Measurements from ENCODE around the gene KRTAP10-6.

DNA sequence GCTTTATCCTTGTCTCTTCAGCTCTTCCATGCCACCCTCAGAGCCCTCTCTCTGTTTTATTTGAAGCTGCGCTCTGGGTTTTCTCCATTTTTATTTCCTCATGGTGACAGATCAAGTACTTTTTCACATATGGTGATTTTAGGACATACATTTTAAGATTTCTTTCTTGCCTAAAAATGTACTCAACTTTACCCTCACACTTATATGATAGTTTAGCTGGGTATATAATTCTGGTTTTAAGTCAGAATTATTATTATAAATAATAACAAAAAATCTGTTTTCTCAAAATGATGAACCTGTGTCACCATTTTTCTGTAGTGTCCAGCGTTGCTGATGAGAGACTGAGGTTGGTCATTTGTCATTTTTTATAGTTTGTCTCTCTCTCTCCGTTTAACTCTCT, 11.1 kb downstream of the KRTAP10-6 start:
- TF ChIP-seq ZNF384 (IDR thresholded peaks at IDR 0.05): no peak
- no peak for TF ChIP-seq SUZ12 (IDR thresholded peaks at IDR 0.05)
- no peak for TF ChIP-seq ARNT (IDR thresholded peaks at IDR 0.05)
- TF ChIP-seq ELF4 (IDR thresholded peaks at IDR 0.05): no peak
- TF ChIP-seq CTBP1 (IDR thresholded peaks at IDR 0.05; ENCODE audit: borderline replicate concordance): no peak
- TF ChIP-seq FOXK2 (IDR thresholded peaks at IDR 0.05): no peak
- TF ChIP-seq FOXM1 (IDR thresholded peaks at IDR 0.05; ENCODE audit: borderline replicate concordance): no peak
- TF ChIP-seq BHLHE40 (IDR thresholded peaks at IDR 0.05; ENCODE audit: borderline replicate concordance): no peak
- TF ChIP-seq, protein P1, sequence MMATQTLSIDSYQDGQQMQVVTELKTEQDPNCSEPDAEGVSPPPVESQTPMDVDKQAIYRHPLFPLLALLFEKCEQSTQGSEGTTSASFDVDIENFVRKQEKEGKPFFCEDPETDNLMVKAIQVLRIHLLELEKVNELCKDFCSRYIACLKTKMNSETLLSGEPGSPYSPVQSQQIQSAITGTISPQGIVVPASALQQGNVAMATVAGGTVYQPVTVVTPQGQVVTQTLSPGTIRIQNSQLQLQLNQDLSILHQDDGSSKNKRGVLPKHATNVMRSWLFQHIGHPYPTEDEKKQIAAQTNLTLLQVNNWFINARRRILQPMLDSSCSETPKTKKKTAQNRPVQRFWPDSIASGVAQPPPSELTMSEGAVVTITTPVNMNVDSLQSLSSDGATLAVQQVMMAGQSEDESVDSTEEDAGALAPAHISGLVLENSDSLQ (IDR thresholded peaks at IDR 0.05): no peak
- TF ChIP-seq LEF1 (IDR thresholded peaks at IDR 0.05; ENCODE audit: borderline replicate concordance): no peak
